K562 (cell line): ENCODE data around the gene LTBP1. TPM values are rescaled to one million over a fixed set of nuclear protein-coding genes. Genes with fewer than 3 reads are reported as not detected.

Experiments used
- ATF3 ChIP-seq, 2 experiments: fragments of 450-650 bp in 1 of 2; sonication (generic) in 1 of 2; formaldehyde crosslinking in 1 of 2; IDR thresholded peaks in 1 of 2; conservative IDR thresholded peaks in 1 of 2; 2 replicates each; pipeline versions ENCODE4 v1.6.1 to v1.8.1; 2016 to 2023; ENCODE audit warnings: mild to moderate bottlenecking in 2 of 2, moderate library complexity in 2 of 2, inconsistent platforms in 1 of 2, missing genetic modification reagents in 1 of 2
- BCOR ChIP-seq: fragments of 450-650 bp; IDR thresholded peaks from 2 replicates; pipeline ENCODE4 v1.6.1; 2016
- BRD4 ChIP-seq: fragments of 200-600 bp; sonication (generic); IDR thresholded peaks from 2 replicates; pipeline ENCODE4 v1.6.1; 2017; ENCODE audit warnings: inconsistent platforms
- JUND ChIP-seq, 2 experiments: IDR thresholded peaks; 2 replicates in 1 of 2; 3 replicates in 1 of 2; pipeline ENCODE4 v1.6.1; 2011; ENCODE audit warnings: borderline replicate concordance in 2 of 2, low read depth in 2 of 2, low read length in 2 of 2, improper control_type of control experiment in 1 of 2, missing biosample characterization in 1 of 2, missing genetic modification characterization in 1 of 2, missing genetic modification reagents in 1 of 2
- MIER1 ChIP-seq: fragments of 450-650 bp; IDR thresholded peaks from 2 replicates; pipeline ENCODE4 v1.6.1; 2016; ENCODE audit warnings: antibody characterized with exemption, mild to moderate bottlenecking, low read depth
- NR0B1 ChIP-seq: fragments of 450-650 bp; IDR thresholded peaks from one replicate; pipeline ENCODE4 v1.6.1; 2018; ENCODE audit warnings: mild to moderate bottlenecking, moderate library complexity; ENCODE audit not compliant: partially characterized antibody
- PURB ChIP-seq: sonication (generic); formaldehyde crosslinking; IDR thresholded peaks from 2 replicates; pipeline ENCODE4 v1.9.0; 2021; ENCODE audit warnings: low read depth, mild to moderate bottlenecking, missing genetic modification reagents
- RBM34 ChIP-seq: fragments of 200-400 bp; formaldehyde crosslinking; IDR thresholded peaks from 2 replicates; pipeline ENCODE4 v1.6.1; 2018; ENCODE audit warnings: low read length, borderline replicate concordance; ENCODE audit not compliant: insufficient read depth
- TBL1XR1 ChIP-seq, 2 experiments: IDR thresholded peaks; 2 replicates each; pipeline ENCODE4 v1.6.1; 2012; ENCODE audit warnings: improper control_type of control experiment in 2 of 2, low read length in 2 of 2, mild to moderate bottlenecking in 1 of 2
- TEAD1 ChIP-seq, 2 experiments: fragments of 450-650 bp in 1 of 2; sonication (generic) in 1 of 2; formaldehyde crosslinking; IDR thresholded peaks; 2 replicates each; pipeline versions ENCODE4 v1.4.0 to v1.8.0; 2020 to 2022; ENCODE audit warnings: mild to moderate bottlenecking in 2 of 2, missing genetic modification reagents in 1 of 2
- TRIM24 ChIP-seq, 2 experiments: fragments of 450-650 bp; IDR thresholded peaks; 2 replicates each; pipeline ENCODE4 v1.6.1; 2016
- ZNF699 ChIP-seq: fragments of 250-450 bp; sonication (Bioruptor Pico); IDR thresholded peaks from 2 replicates; pipeline ENCODE4 v1.8.0; 2021; ENCODE audit warnings: mild to moderate bottlenecking, moderate library complexity; ENCODE audit not compliant: insufficient replicate concordance
- polyA plus RNA-seq, 8 experiments: library from polyadenylated mRNA; depleted of rRNA in 4 of 8; stranded (reverse) in 5 of 8; unstranded in 3 of 8; fragments of >200 nt; fragmentation: Nextera tagmentation in 2 of 8; fragmentation: Illumina TruSeq in 1 of 8; extraction: Ambion mirVana in 2 of 8; extraction: Trizol in 1 of 8; gene quantifications; 2 replicates each; pipeline versions ENCODE4 v1.2.1 to v1.2.3, GENCODE V29; 2011 to 2014; ENCODE audit warnings: inconsistent platforms in 1 of 8, missing spikeins in 1 of 8
- total RNA-seq, 7 experiments: library from RNA; depleted of rRNA in 6 of 7; stranded (reverse); fragments of >200 nt in 6 of 7; fragmentation: Illumina TruSeq in 2 of 7; extraction: Trizol in 2 of 7; gene quantifications; 2 replicates each; pipeline versions ENCODE4 v1.2.1 to v1.2.3, GENCODE V29; 2011 to 2021; ENCODE audit warnings: low replicate concordance in 1 of 7
- TF ChIP-seq, protein P1 (sequence below): fragments of 200-600 bp; sonication (generic); IDR thresholded peaks from one replicate; pipeline ENCODE4 v1.6.1; 2012; ENCODE audit warnings: mild to moderate bottlenecking, low read depth, low read length, inconsistent platforms

The LTBP1 gene
- total and polyA plus RNA-seq, 9 of the 15 experiments (the other 6 are each of a cell fraction or from before 2014, with no cell fraction given): 3.6 to 16.4 (median 8.5) TPM

- TF ChIP-seq, protein P1, sequence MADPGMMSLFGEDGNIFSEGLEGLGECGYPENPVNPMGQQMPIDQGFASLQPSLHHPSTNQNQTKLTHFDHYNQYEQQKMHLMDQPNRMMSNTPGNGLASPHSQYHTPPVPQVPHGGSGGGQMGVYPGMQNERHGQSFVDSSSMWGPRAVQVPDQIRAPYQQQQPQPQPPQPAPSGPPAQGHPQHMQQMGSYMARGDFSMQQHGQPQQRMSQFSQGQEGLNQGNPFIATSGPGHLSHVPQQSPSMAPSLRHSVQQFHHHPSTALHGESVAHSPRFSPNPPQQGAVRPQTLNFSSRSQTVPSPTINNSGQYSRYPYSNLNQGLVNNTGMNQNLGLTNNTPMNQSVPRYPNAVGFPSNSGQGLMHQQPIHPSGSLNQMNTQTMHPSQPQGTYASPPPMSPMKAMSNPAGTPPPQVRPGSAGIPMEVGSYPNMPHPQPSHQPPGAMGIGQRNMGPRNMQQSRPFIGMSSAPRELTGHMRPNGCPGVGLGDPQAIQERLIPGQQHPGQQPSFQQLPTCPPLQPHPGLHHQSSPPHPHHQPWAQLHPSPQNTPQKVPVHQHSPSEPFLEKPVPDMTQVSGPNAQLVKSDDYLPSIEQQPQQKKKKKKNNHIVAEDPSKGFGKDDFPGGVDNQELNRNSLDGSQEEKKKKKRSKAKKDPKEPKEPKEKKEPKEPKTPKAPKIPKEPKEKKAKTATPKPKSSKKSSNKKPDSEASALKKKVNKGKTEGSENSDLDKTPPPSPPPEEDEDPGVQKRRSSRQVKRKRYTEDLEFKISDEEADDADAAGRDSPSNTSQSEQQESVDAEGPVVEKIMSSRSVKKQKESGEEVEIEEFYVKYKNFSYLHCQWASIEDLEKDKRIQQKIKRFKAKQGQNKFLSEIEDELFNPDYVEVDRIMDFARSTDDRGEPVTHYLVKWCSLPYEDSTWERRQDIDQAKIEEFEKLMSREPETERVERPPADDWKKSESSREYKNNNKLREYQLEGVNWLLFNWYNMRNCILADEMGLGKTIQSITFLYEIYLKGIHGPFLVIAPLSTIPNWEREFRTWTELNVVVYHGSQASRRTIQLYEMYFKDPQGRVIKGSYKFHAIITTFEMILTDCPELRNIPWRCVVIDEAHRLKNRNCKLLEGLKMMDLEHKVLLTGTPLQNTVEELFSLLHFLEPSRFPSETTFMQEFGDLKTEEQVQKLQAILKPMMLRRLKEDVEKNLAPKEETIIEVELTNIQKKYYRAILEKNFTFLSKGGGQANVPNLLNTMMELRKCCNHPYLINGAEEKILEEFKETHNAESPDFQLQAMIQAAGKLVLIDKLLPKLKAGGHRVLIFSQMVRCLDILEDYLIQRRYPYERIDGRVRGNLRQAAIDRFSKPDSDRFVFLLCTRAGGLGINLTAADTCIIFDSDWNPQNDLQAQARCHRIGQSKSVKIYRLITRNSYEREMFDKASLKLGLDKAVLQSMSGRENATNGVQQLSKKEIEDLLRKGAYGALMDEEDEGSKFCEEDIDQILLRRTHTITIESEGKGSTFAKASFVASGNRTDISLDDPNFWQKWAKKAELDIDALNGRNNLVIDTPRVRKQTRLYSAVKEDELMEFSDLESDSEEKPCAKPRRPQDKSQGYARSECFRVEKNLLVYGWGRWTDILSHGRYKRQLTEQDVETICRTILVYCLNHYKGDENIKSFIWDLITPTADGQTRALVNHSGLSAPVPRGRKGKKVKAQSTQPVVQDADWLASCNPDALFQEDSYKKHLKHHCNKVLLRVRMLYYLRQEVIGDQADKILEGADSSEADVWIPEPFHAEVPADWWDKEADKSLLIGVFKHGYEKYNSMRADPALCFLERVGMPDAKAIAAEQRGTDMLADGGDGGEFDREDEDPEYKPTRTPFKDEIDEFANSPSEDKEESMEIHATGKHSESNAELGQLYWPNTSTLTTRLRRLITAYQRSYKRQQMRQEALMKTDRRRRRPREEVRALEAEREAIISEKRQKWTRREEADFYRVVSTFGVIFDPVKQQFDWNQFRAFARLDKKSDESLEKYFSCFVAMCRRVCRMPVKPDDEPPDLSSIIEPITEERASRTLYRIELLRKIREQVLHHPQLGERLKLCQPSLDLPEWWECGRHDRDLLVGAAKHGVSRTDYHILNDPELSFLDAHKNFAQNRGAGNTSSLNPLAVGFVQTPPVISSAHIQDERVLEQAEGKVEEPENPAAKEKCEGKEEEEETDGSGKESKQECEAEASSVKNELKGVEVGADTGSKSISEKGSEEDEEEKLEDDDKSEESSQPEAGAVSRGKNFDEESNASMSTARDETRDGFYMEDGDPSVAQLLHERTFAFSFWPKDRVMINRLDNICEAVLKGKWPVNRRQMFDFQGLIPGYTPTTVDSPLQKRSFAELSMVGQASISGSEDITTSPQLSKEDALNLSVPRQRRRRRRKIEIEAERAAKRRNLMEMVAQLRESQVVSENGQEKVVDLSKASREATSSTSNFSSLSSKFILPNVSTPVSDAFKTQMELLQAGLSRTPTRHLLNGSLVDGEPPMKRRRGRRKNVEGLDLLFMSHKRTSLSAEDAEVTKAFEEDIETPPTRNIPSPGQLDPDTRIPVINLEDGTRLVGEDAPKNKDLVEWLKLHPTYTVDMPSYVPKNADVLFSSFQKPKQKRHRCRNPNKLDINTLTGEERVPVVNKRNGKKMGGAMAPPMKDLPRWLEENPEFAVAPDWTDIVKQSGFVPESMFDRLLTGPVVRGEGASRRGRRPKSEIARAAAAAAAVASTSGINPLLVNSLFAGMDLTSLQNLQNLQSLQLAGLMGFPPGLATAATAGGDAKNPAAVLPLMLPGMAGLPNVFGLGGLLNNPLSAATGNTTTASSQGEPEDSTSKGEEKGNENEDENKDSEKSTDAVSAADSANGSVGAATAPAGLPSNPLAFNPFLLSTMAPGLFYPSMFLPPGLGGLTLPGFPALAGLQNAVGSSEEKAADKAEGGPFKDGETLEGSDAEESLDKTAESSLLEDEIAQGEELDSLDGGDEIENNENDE: no peak
- TF ChIP-seq BCOR (peak; percentile 79), ATF3 (IDR thresholded peaks at IDR 0.05) (no peak), ATF3 (CRISPR knock-in tag; conservative IDR thresholded peaks at IDR 0.05) (no peak), TRIM24 (IDR thresholded peaks at IDR 0.05) (peak; percentile 90 to 93), RBM34 (no peak), NR0B1 (no peak), TEAD1 (CRISPR knock-in tag; IDR thresholded peaks at IDR 0.05) (no peak), BRD4 (no peak), TBL1XR1 (IDR thresholded peaks at IDR 0.05; ENCODE audit: low read length in 2 of 2) (peak in 1 of 2 experiments; percentile 94; a peak in 3 of 4 replicates), JUND (IDR thresholded peaks at IDR 0.05; ENCODE audit: borderline replicate concordance, low read depth, low read length) (peak; percentile 69), JUND (tag; IDR thresholded peaks at IDR 0.05; ENCODE audit: borderline replicate concordance, low read depth, low read length) (peak; percentile 48; the same call in 1 of the 3 replicates), ZNF699 (CRISPR knock-in tag) (no peak), PURB (no peak), MIER1 (no peak)
These were observed 14.1 kb downstream of the LTBP1 start (continued) for GRCh38 chr2:32960647-32961403.
